ENCODE data around the gene GFOD1.

GRCh38 chr6:13534536-13534935, 47.1 kb upstream of the GFOD1 start:
- TF ChIP-seq CTCF (IDR thresholded peaks at IDR 0.05) = no peak
- no peak for TF ChIP-seq POLR2A (IDR thresholded peaks at IDR 0.05)

Measured in esophagus squamous epithelium (tissue), 4 donors.